ENCODE data around the gene SLC9A6.

The SLC9A6 gene

GRCh38 chrX:135985157-135985972 lies at the start of gene SLC9A6:
SLC9A6 (plus strand) TSS chrX:135985435; CDS start chrX:135985659, 224 bp downstream.
- Histone ChIP-seq H3K27ac (peak within 1 kb of the TSS; percentile 67 to 87), H3K4me3 (peak within 1 kb of the TSS; percentile 80)
- peak; percentile 77 for DNase-seq (ENCODE audit: low spot score)
- TF ChIP-seq CTCF (IDR thresholded peaks at IDR 0.05), result no peak

GRCh38 chrX:135944486-135944885 lies 40.7 kb upstream of the SLC9A6 start:
- Histone ChIP-seq H3K4me3 (no peak overlapping the region), H3K27ac (no peak overlapping the region)
- no peak for TF ChIP-seq CTCF (IDR thresholded peaks at IDR 0.05)
- DNase-seq (ENCODE audit: low spot score), result no peak

- Histone ChIP-seq H3K4me3 (no peak overlapping the region), H3K27ac (no peak overlapping the region)
- no peak for DNase-seq (ENCODE audit: low spot score)
- no peak for TF ChIP-seq CTCF (IDR thresholded peaks at IDR 0.05)
These were observed 33.9 kb upstream of the SLC9A6 start for GRCh38 chrX:135951291-135951690.

GRCh38 chrX:135973025-135973547 lies 12.1 kb upstream of the SLC9A6 start:
- no peak for TF ChIP-seq CTCF (IDR thresholded peaks at IDR 0.05)
- DNase-seq (ENCODE audit: low spot score), result no peak
- peak overlapping the region; percentile 73 for H3K4me3 ChIP-seq
- peak overlapping the region; percentile 83 to 85 for H3K27ac ChIP-seq

- peak; percentile 89 for DNase-seq (ENCODE audit: low spot score)
- H3K4me3 ChIP-seq, result peak within 1 kb of the TSS; percentile 73
- TF ChIP-seq CTCF (IDR thresholded peaks at IDR 0.05), result no peak
- peak within 1 kb of the TSS; percentile 83 to 85 for H3K27ac ChIP-seq
These were observed 11.5 kb upstream of the SLC9A6 start, which contains the start of gene MMGT1 for GRCh38 chrX:135973548-135974278. MMGT1 (minus strand) TSS chrX:135973988; CDS start chrX:135973675, 313 bp downstream.

GRCh38 chrX:135974279-135974856 lies 10.9 kb upstream of the SLC9A6 start:
- H3K4me3 ChIP-seq, result peak overlapping the region; percentile 66
- DNase-seq (ENCODE audit: low spot score), result peak; percentile 76
- peak overlapping the region; percentile 46 to 85 for H3K27ac ChIP-seq
- TF ChIP-seq CTCF (IDR thresholded peaks at IDR 0.05), result no peak
